ENCODE measurements around the gene THSD4. TPM values are rescaled to one million over a fixed set of nuclear protein-coding genes. Genes with fewer than 3 reads are reported as not detected.

Gene THSD4
- total RNA-seq, 1 experiment from 2014 or later, result 0.29 TPM

GRCh38 chr15:71224024-71224423 lies 108.8 kb downstream of the THSD4 start:
- no peak overlapping the region for H3K4me3 ChIP-seq (ENCODE audit: low read depth, low read length)
- POLR2A ChIA-PET, result no interaction called here
- CTCF ChIA-PET, result no interaction called here
- Mint-ChIP-seq H3K9me3 (ENCODE audit: unreplicated experiment) (no peaks in the 10 kb centered on the region), H3K4me1 (ENCODE audit: low read depth, unreplicated experiment) (no peaks in the 10 kb centered on the region), H3K36me3 (ENCODE audit: insufficient read depth, unreplicated experiment) (no peaks in the 10 kb centered on the region), H3K4me3 (ENCODE audit: unreplicated experiment) (no peak overlapping the region), H3K27ac (ENCODE audit: unreplicated experiment) (no peak overlapping the region), H3K27me3 (ENCODE audit: insufficient read depth, unreplicated experiment) (peaks cover 3% of the 10 kb centered on the region)
- no TSS peak for BruUV-seq (replicated peaks)
- no peaks in the 10 kb centered on the region for H3K36me3 ChIP-seq (ENCODE audit: control insufficient read depth, insufficient read depth, low read length)
- H3K27me3 ChIP-seq (replicated peaks; ENCODE audit: control insufficient read depth, insufficient read depth, low read length), result no peaks in the 10 kb centered on the region
- no peak for TF ChIP-seq CTCF (IDR thresholded peaks at IDR 0.05; ENCODE audit: insufficient read depth in 1 of 2, low read depth in 1 of 2, low read length in 1 of 2, severe bottlenecking in 1 of 2, unreplicated experiment in 1 of 2)
- intact Hi-C loops (cut with micrococcal nuclease; ENCODE audit: unreplicated experiment), result no loop called here
- no peaks in the 10 kb centered on the region for H3K9me3 ChIP-seq
- H3K4me1 ChIP-seq, result no peaks in the 10 kb centered on the region
- no peak for DNase-seq

- H3K36me3 Mint-ChIP-seq (ENCODE audit: insufficient read depth, unreplicated experiment), result no peaks in the 10 kb centered on the region
- H3K27me3 ChIP-seq (replicated peaks; ENCODE audit: control insufficient read depth, insufficient read depth, low read length), result no peaks in the 10 kb centered on the region
- ChIA-PET POLR2A (no interaction called here), CTCF (interaction anchor here (0.7 kb wide), 1 partner anchor 76 kb away, joined by 3 read pairs; no protein-coding TSS in a partner anchor)
- no peaks in the 10 kb centered on the region for H3K36me3 ChIP-seq (ENCODE audit: control insufficient read depth, insufficient read depth, low read length)
- H3K9me3 ChIP-seq, result no peaks in the 10 kb centered on the region
- no peaks in the 10 kb centered on the region for H3K4me1 Mint-ChIP-seq (ENCODE audit: low read depth, unreplicated experiment)
- no peak overlapping the region for H3K4me3 ChIP-seq (ENCODE audit: low read depth, low read length)
- H3K27me3 Mint-ChIP-seq (ENCODE audit: insufficient read depth, unreplicated experiment), result peaks cover 3% of the 10 kb centered on the region
- DNase-seq, result no peak
- no TSS peak for BruUV-seq (replicated peaks)
- intact Hi-C loops (cut with micrococcal nuclease; ENCODE audit: unreplicated experiment), result no loop called here
- no peak overlapping the region for H3K4me3 Mint-ChIP-seq (ENCODE audit: unreplicated experiment)
- H3K4me1 ChIP-seq, result no peaks in the 10 kb centered on the region
- H3K27ac Mint-ChIP-seq (ENCODE audit: unreplicated experiment), result no peak overlapping the region
- no peak for TF ChIP-seq CTCF (IDR thresholded peaks at IDR 0.05; ENCODE audit: insufficient read depth in 1 of 2, low read depth in 1 of 2, low read length in 1 of 2, severe bottlenecking in 1 of 2, unreplicated experiment in 1 of 2)
- no peaks in the 10 kb centered on the region for H3K9me3 Mint-ChIP-seq (ENCODE audit: unreplicated experiment)
These were observed 110.6 kb downstream of the THSD4 start for GRCh38 chr15:71225851-71226250.

- peaks cover 3% of the 10 kb centered on the region for H3K27me3 Mint-ChIP-seq (ENCODE audit: insufficient read depth, unreplicated experiment)
- no peaks in the 10 kb centered on the region; the same call in 1 of the 2 replicates for H3K4me1 ChIP-seq
- H3K27ac Mint-ChIP-seq (ENCODE audit: unreplicated experiment), result no peak overlapping the region
- TF ChIP-seq CTCF (IDR thresholded peaks at IDR 0.05; ENCODE audit: insufficient read depth in 1 of 2, low read depth in 1 of 2, low read length in 1 of 2, severe bottlenecking in 1 of 2, unreplicated experiment in 1 of 2), result no peak
- no peak for DNase-seq
- H3K4me1 Mint-ChIP-seq (ENCODE audit: low read depth, unreplicated experiment), result peaks cover 2% of the 10 kb centered on the region
- no peaks in the 10 kb centered on the region for H3K36me3 Mint-ChIP-seq (ENCODE audit: insufficient read depth, unreplicated experiment)
- H3K4me3 ChIP-seq (ENCODE audit: low read depth, low read length), result no peak overlapping the region
- CTCF ChIA-PET, result no interaction called here
- intact Hi-C loops (cut with micrococcal nuclease; ENCODE audit: unreplicated experiment), result no loop called here
- no TSS peak for BruUV-seq (replicated peaks)
- no peaks in the 10 kb centered on the region for H3K9me3 ChIP-seq
- no peaks in the 10 kb centered on the region for H3K36me3 ChIP-seq (ENCODE audit: control insufficient read depth, insufficient read depth, low read length)
- no peaks in the 10 kb centered on the region for H3K27me3 ChIP-seq (replicated peaks; ENCODE audit: control insufficient read depth, insufficient read depth, low read length)
- no peaks in the 10 kb centered on the region for H3K9me3 Mint-ChIP-seq (ENCODE audit: unreplicated experiment)
- H3K4me3 Mint-ChIP-seq (ENCODE audit: unreplicated experiment), result no peak overlapping the region
- POLR2A ChIA-PET, result no interaction called here
These were observed 111.5 kb downstream of the THSD4 start for GRCh38 chr15:71226536-71227455.
